ENCODE results near the gene GSE1.

DNA sequence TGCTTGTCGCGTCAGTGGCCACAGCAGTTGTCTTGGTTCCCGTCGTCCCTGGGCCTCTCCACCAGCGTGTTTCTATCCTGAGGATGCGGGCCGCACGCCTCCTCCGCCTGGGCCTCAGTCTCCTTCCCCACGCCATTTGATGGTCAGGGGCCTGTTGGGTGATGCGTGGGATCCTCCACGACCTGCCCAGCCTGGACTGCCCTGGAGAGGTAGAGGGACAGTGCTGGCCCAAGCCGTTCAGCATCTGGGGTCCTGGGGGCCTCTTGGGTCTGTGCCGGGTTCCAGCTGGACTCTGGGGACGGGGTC is 20.3 kb downstream of the GSE1 start:
- TF ChIP-seq, protein P1, sequence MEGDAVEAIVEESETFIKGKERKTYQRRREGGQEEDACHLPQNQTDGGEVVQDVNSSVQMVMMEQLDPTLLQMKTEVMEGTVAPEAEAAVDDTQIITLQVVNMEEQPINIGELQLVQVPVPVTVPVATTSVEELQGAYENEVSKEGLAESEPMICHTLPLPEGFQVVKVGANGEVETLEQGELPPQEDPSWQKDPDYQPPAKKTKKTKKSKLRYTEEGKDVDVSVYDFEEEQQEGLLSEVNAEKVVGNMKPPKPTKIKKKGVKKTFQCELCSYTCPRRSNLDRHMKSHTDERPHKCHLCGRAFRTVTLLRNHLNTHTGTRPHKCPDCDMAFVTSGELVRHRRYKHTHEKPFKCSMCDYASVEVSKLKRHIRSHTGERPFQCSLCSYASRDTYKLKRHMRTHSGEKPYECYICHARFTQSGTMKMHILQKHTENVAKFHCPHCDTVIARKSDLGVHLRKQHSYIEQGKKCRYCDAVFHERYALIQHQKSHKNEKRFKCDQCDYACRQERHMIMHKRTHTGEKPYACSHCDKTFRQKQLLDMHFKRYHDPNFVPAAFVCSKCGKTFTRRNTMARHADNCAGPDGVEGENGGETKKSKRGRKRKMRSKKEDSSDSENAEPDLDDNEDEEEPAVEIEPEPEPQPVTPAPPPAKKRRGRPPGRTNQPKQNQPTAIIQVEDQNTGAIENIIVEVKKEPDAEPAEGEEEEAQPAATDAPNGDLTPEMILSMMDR (IDR thresholded peaks at IDR 0.05), result no peak
- no peak for TF ChIP-seq POLR2A (IDR thresholded peaks at IDR 0.05)

All from right lobe of liver (tissue), 4 donors.